ENCODE measurements around the gene PLCD3. TPM values are rescaled to one million over a fixed set of nuclear protein-coding genes. Genes with fewer than 3 reads are reported as not detected.

PLCD3 gene
- total RNA-seq, 1 donor from 2014 or later = 6.2 TPM

DNA sequence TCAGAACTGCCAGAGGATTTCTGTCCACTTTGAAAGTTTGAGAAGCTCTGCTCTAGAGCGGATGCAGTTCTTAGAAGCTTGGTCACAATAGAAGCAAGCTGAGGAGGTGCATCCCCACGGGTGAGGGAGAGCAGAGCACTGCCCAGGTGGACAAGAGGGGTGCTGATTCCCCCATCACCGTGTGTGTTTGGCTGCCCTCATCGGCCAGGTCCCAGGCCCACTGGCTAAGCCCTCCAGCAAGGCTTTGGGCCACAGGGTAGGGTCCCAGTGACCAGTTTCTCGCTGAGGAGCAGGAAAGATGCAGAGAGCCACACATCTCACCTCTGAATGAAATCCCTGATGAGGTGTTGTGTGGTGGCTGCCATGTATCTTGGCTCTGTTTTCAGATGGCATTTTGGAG lies 44.3 kb downstream of the PLCD3 start:
- Mint-ChIP-seq H3K36me3 (ENCODE audit: unreplicated experiment) (no peaks in the 10 kb centered on the region), H3K27ac (ENCODE audit: unreplicated experiment) (no peak overlapping the region), H3K4me1 (ENCODE audit: low read depth, unreplicated experiment) (no peaks in the 10 kb centered on the region), H3K4me3 (ENCODE audit: unreplicated experiment) (no peak overlapping the region), H3K27me3 (ENCODE audit: unreplicated experiment) (no peaks in the 10 kb centered on the region), H3K9me3 (ENCODE audit: unreplicated experiment) (no peaks in the 10 kb centered on the region)
- TF ChIP-seq, protein P1, sequence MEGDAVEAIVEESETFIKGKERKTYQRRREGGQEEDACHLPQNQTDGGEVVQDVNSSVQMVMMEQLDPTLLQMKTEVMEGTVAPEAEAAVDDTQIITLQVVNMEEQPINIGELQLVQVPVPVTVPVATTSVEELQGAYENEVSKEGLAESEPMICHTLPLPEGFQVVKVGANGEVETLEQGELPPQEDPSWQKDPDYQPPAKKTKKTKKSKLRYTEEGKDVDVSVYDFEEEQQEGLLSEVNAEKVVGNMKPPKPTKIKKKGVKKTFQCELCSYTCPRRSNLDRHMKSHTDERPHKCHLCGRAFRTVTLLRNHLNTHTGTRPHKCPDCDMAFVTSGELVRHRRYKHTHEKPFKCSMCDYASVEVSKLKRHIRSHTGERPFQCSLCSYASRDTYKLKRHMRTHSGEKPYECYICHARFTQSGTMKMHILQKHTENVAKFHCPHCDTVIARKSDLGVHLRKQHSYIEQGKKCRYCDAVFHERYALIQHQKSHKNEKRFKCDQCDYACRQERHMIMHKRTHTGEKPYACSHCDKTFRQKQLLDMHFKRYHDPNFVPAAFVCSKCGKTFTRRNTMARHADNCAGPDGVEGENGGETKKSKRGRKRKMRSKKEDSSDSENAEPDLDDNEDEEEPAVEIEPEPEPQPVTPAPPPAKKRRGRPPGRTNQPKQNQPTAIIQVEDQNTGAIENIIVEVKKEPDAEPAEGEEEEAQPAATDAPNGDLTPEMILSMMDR (IDR thresholded peaks at IDR 0.05; ENCODE audit: partially characterized antibody, unreplicated experiment) = no peak
- no peak for DNase-seq

DNA sequence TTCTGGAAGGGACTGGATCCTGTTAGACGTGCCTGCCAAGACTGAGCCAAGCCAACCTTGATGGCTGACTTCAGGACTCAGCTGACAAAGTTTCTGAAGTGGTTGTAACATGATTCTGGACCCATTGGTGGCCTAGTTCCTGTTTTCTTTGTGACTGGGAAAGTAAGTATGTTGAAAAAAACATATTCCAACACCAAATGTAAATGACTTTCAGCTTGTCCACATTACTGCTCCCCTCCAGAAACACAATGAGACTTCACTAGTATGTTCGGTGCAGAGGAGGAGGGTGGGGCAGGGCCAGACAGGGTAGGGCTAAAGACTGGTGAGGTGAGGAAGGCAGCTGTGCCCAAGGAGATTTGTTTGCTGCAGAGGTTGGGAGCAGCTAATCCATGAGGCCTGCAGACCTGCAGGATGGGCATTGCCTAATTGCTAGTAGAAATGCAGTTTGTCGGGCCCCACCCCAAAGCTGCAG lies 44.8 kb downstream of the PLCD3 start:
- no peaks in the 10 kb centered on the region for H3K27me3 Mint-ChIP-seq (ENCODE audit: unreplicated experiment)
- no peak overlapping the region for H3K4me3 Mint-ChIP-seq (ENCODE audit: unreplicated experiment)
- DNase-seq = no peak
- H3K9me3 Mint-ChIP-seq (ENCODE audit: unreplicated experiment) = no peaks in the 10 kb centered on the region
- no peak overlapping the region for H3K27ac Mint-ChIP-seq (ENCODE audit: unreplicated experiment)
- TF ChIP-seq, protein P1 (IDR thresholded peaks at IDR 0.05; ENCODE audit: partially characterized antibody, unreplicated experiment) = no peak
- no peaks in the 10 kb centered on the region for H3K36me3 Mint-ChIP-seq (ENCODE audit: unreplicated experiment)
- no peaks in the 10 kb centered on the region for H3K4me1 Mint-ChIP-seq (ENCODE audit: low read depth, unreplicated experiment)

DNA sequence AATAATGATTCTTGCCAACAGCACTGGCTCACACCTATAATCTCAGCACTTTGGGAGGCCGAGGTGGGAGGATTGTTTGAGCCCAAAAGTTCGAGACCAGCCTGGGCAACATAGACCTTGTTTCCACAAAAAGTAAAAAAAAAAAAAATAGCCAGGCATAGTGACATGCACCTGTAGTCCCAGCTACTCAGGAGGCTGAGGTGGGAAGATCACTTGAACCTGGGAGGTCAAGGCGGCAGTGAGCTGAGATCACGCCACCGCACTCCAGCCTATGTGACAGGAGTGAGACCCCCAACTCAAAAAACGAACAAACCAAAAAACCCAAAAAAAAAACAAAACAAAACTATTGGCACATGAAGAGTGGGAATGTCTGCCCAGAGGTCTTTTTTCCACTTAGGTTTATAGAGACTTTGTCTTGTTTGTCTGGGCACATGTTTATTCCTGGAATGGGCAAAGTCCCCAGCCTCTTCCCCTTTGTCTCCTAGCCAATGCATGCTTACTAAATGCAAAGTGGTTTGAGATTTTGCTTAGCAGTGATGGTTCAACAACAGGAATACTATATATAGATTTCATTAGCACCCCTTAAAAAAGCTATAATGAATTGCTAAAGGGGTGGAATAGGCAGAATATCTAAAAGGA lies 45.3 kb downstream of the PLCD3 start:
- Mint-ChIP-seq H3K27ac (ENCODE audit: unreplicated experiment) (no peak overlapping the region), H3K36me3 (ENCODE audit: unreplicated experiment) (no peaks in the 10 kb centered on the region)
- TF ChIP-seq, protein P1 (IDR thresholded peaks at IDR 0.05; ENCODE audit: partially characterized antibody, unreplicated experiment) = no peak

DNA sequence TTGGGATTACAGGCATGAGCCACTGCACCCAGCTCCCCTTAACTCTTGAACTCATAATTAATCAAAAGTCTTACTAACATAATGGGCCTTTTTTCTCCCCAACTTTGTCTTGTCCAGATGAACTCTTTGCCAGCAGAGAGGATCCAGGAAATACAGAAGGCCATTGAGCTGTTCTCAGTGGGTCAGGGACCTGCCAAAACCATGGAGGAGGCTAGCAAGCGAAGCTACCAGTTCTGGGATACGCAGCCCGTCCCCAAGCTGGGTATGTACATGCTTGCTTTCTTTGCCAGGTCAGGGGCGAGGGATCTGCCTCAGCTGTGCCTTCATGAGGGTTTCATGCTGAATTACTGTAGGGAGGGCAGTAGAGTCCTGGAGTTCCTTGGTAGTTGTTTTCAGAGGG lies 45.9 kb downstream of the PLCD3 start:
- TF ChIP-seq, protein P1 (IDR thresholded peaks at IDR 0.05; ENCODE audit: partially characterized antibody, unreplicated experiment) = no peak
- no peak for DNase-seq
- H3K36me3 Mint-ChIP-seq (ENCODE audit: unreplicated experiment) = no peaks in the 10 kb centered on the region
- no peak overlapping the region for H3K27ac Mint-ChIP-seq (ENCODE audit: unreplicated experiment)
- H3K4me3 Mint-ChIP-seq (ENCODE audit: unreplicated experiment) = no peak overlapping the region
- H3K9me3 Mint-ChIP-seq (ENCODE audit: unreplicated experiment) = no peaks in the 10 kb centered on the region
- no peaks in the 10 kb centered on the region for H3K27me3 Mint-ChIP-seq (ENCODE audit: unreplicated experiment)
- no peaks in the 10 kb centered on the region for H3K4me1 Mint-ChIP-seq (ENCODE audit: low read depth, unreplicated experiment)

More for the DNA sequence above, 45.3 kb downstream of the PLCD3 start:
- DNase-seq = no peak
- Mint-ChIP-seq H3K27me3 (ENCODE audit: unreplicated experiment) (no peaks in the 10 kb centered on the region), H3K4me1 (ENCODE audit: low read depth, unreplicated experiment) (no peaks in the 10 kb centered on the region), H3K4me3 (ENCODE audit: unreplicated experiment) (no peak overlapping the region), H3K9me3 (ENCODE audit: unreplicated experiment) (no peaks in the 10 kb centered on the region)

DNA sequence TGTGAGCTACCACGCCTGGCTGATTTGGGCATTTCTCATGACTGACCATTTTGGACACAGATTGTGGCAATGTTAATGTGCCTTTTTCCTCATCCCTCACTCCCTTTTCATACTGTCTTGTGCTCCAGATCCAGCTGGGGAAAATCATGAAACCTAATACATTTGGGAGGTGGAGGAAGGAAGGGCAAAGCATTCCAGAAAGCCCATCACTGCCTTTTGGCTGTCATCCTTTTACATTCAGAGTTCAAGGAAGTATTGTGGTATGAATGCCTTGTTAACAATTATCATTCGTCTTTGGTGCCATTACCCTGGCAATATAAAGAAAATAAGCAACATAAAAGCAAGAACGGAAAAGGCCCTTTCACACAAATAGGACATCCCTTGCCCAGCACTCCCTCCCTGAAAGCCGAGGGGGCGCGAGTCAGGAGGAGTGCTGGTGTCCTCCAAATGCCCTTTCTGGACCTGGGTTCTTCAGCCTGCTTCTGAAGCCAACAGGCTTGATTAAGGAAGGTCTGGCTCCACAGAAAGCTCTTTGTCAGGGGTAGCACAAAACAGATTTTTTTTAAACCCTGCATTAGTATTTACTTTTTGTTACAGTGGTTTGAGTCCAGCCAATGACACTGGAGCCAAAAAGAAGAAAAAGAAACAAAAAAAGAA lies 51.1 kb downstream of the PLCD3 start:
- DNase-seq = no peak
- Mint-ChIP-seq H3K27me3 (ENCODE audit: unreplicated experiment) (no peaks in the 10 kb centered on the region), H3K4me3 (ENCODE audit: unreplicated experiment) (no peak overlapping the region), H3K4me1 (ENCODE audit: low read depth, unreplicated experiment) (no peaks in the 10 kb centered on the region), H3K36me3 (ENCODE audit: unreplicated experiment) (no peaks in the 10 kb centered on the region), H3K9me3 (ENCODE audit: unreplicated experiment) (no peaks in the 10 kb centered on the region), H3K27ac (ENCODE audit: unreplicated experiment) (no peak overlapping the region)
- TF ChIP-seq, protein P1 (IDR thresholded peaks at IDR 0.05; ENCODE audit: partially characterized antibody, unreplicated experiment) = no peak

All from glutamatergic neuron (in vitro differentiated cells).